Neural progenitor cell (in vitro differentiated cells): Measurements from ENCODE around the gene SAP30.

Source experiments
- CTCF ChIP-seq: fragments of 200-600 bp; sonication (generic); IDR thresholded peaks from 2 replicates; pipeline ENCODE4 v1.5.1; 2017; ENCODE audit warnings: antibody characterized with exemption, mild to moderate bottlenecking
- EZH2phosphoT487 ChIP-seq: fragments of 200-600 bp; sonication (generic); IDR thresholded peaks from 2 replicates; pipeline ENCODE4 v1.6.1; 2017; ENCODE audit warnings: antibody characterized with exemption

- TF ChIP-seq CTCF (no peak), EZH2phosphoT487 (no peak)
These were observed 43.7 kb downstream of the SAP30 start for GRCh38 chr4:173414456-173414855.
